Liver (tissue), 9 donors: ENCODE data around the gene TRIM56. TPM values are rescaled to one million over a fixed set of nuclear protein-coding genes. Genes with fewer than 3 reads are reported as not detected.

Experiments used
- DNase-seq: peaks from one replicate; pipeline ENCODE4 v3.0.0-alpha.2; 2017; ENCODE audit warnings: low spot score
- H3K27ac ChIP-seq, 2 donors: one replicate each; pipeline ENCODE4 v1.7.0; 2013; ENCODE audit warnings: inconsistent platforms in 2 of 2, low read length in 2 of 2, control low read depth in 1 of 2, low read depth in 1 of 2, mild to moderate bottlenecking in 1 of 2
- H3K27me3 ChIP-seq, 4 donors: one replicate each; pipeline versions ENCODE4 v1.6.1 to v1.7.0; 2013; ENCODE audit warnings: low read length in 3 of 4, inconsistent platforms in 1 of 4, mild to moderate bottlenecking in 1 of 4, moderate library complexity in 1 of 4; ENCODE audit not compliant: control insufficient read depth in 4 of 4, insufficient read depth in 4 of 4
- H3K36me3 ChIP-seq, 4 donors: one replicate each; pipeline versions ENCODE4 v1.6.1 to v1.7.0; 2013; ENCODE audit warnings: low read length in 3 of 4, mild to moderate bottlenecking in 3 of 4, low read depth in 1 of 4, moderate library complexity in 1 of 4; ENCODE audit not compliant: control insufficient read depth in 4 of 4, insufficient read depth in 3 of 4
- H3K4me1 ChIP-seq, 4 donors: one replicate each; pipeline versions ENCODE4 v1.6.1 to v1.7.0; 2013; ENCODE audit warnings: low read length in 3 of 4, mild to moderate bottlenecking in 3 of 4, moderate library complexity in 1 of 4; ENCODE audit not compliant: control insufficient read depth in 4 of 4, insufficient read depth in 4 of 4
- H3K4me3 ChIP-seq, 3 donors: one replicate each; pipeline versions ENCODE4 v1.6.1 to v1.7.0; 2013; ENCODE audit warnings: low read length in 3 of 3, control low read depth in 1 of 3, low read depth in 1 of 3, mild to moderate bottlenecking in 1 of 3
- H3K9ac ChIP-seq, 2 donors: one replicate each; pipeline ENCODE4 v1.7.0; 2013; ENCODE audit warnings: low read length in 2 of 2, mild to moderate bottlenecking in 2 of 2, moderate library complexity in 2 of 2, control low read depth in 1 of 2, low read depth in 1 of 2
- H3K9me3 ChIP-seq, 4 donors: one replicate each; pipeline versions ENCODE4 v1.6.1 to v1.7.0; 2013; ENCODE audit warnings: low read length in 3 of 4; ENCODE audit not compliant: control insufficient read depth in 4 of 4
- CTCF ChIP-seq: fragments of 150-350 bp; IDR thresholded peaks from 2 replicates; pipeline ENCODE4 v1.5.1; 2017; ENCODE audit warnings: improper control_type of control experiment, low read depth, low read length; ENCODE audit not compliant: missing input control
- EGR1 ChIP-seq, 2 donors: IDR thresholded peaks; 2 replicates each; pipeline ENCODE4 v1.6.1; 2016 to 2018; ENCODE audit warnings: antibody characterized with exemption in 2 of 2, low read depth in 2 of 2
- FOXA1 ChIP-seq: IDR thresholded peaks from 2 replicates; pipeline ENCODE4 v1.6.1; 2016; ENCODE audit warnings: antibody characterized with exemption
- FOXA2 ChIP-seq: IDR thresholded peaks from 2 replicates; pipeline ENCODE4 v1.6.1; 2016; ENCODE audit warnings: antibody characterized with exemption
- GABPA ChIP-seq, 2 donors: IDR thresholded peaks in 1 of 2; conservative IDR thresholded peaks in 1 of 2; 2 replicates each; pipeline ENCODE4 v1.6.1; 2016; ENCODE audit warnings: antibody characterized with exemption in 2 of 2, mild to moderate bottlenecking in 1 of 2, moderate library complexity in 1 of 2
- HNF4A ChIP-seq, 2 donors: conservative IDR thresholded peaks; 2 replicates each; pipeline ENCODE4 v1.6.1; 2016; ENCODE audit warnings: antibody characterized with exemption in 2 of 2, mild to moderate bottlenecking in 2 of 2
- HNF4G ChIP-seq: IDR thresholded peaks from 2 replicates; pipeline ENCODE4 v1.6.1; 2016; ENCODE audit warnings: antibody characterized with exemption
- JUND ChIP-seq, 2 donors: IDR thresholded peaks; 2 replicates each; pipeline ENCODE4 v1.6.1; 2016; ENCODE audit warnings: antibody characterized with exemption in 2 of 2
- MAX ChIP-seq: IDR thresholded peaks from 2 replicates; pipeline ENCODE4 v1.6.1; 2016; ENCODE audit warnings: antibody characterized with exemption
- NR2F2 ChIP-seq: IDR thresholded peaks from 2 replicates; pipeline ENCODE4 v1.6.1; 2016; ENCODE audit warnings: antibody characterized with exemption
- RAD21 ChIP-seq, 2 donors: IDR thresholded peaks; 2 replicates each; pipeline ENCODE4 v1.6.1; 2016; ENCODE audit warnings: antibody characterized with exemption in 2 of 2, mild to moderate bottlenecking in 2 of 2
- REST ChIP-seq: IDR thresholded peaks from 2 replicates; pipeline ENCODE4 v1.6.1; 2016; ENCODE audit warnings: antibody characterized with exemption, mild to moderate bottlenecking
- RXRA ChIP-seq, 2 donors: IDR thresholded peaks; 2 replicates each; pipeline ENCODE4 v1.6.1; 2017 to 2018; ENCODE audit warnings: antibody characterized with exemption in 2 of 2, mild to moderate bottlenecking in 1 of 2
- SP1 ChIP-seq: IDR thresholded peaks from 2 replicates; pipeline ENCODE4 v1.6.1; 2018; ENCODE audit warnings: antibody characterized with exemption, mild to moderate bottlenecking
- TAF1 ChIP-seq: conservative IDR thresholded peaks from 2 replicates; pipeline ENCODE4 v1.6.1; 2016; ENCODE audit warnings: antibody characterized with exemption, mild to moderate bottlenecking
- YY1 ChIP-seq: IDR thresholded peaks from 2 replicates; pipeline ENCODE4 v1.6.1; 2016; ENCODE audit warnings: antibody characterized with exemption, mild to moderate bottlenecking
- ZBTB33 ChIP-seq: IDR thresholded peaks from 2 replicates; pipeline ENCODE4 v1.6.1; 2016; ENCODE audit warnings: antibody characterized with exemption
- WGBS: extraction: QIAGEN DNeasy Blood & Tissue Kit; methylation state at CpG from one replicate; pipeline ENCODE4 v1.1.7; 2013; 5-methylcytosine and 5-hydroxymethylcytosine counted together
- polyA plus RNA-seq, 2 donors: library from polyadenylated mRNA; stranded (reverse) in 1 of 2; unstranded in 1 of 2; fragments of 200-250 nt in 1 of 2; fragments of >200 nt in 1 of 2; fragmentation: Nextera tagmentation in 1 of 2; extraction: Ambion mirVana in 1 of 2; gene quantifications; one replicate each; pipeline versions ENCODE4 v1.2.1 to v1.2.3, GENCODE V29; 2013 to 2015
- total RNA-seq, 2 donors: library from RNA; depleted of rRNA; stranded (reverse); fragments of >200 nt; gene quantifications; one replicate each; pipeline ENCODE4 v1.2.3, GENCODE V29; 2014
- TF ChIP-seq, protein P1 (sequence below): IDR thresholded peaks from 2 replicates; pipeline ENCODE4 v1.6.1; 2016; ENCODE audit warnings: antibody characterized with exemption
- donor health status: healthy.
- donor health status: healthy.
- donor health status: healthy.
- donor health status: healthy.
- donor health status: healthy.

Gene TRIM56
- total and polyA plus RNA-seq, 4 donors: 4.8 to 15.6 (median 7.6) TPM

- H3K27ac ChIP-seq: peak overlapping the region in 1 of 2 donors; percentile 0
- no peaks in the 10 kb centered on the region for H3K9me3 ChIP-seq
- peaks cover 2 to 23% (median 10%) of the 10 kb centered on the region in 4 donors for H3K4me1 ChIP-seq
- WGBS: 35% methylated on average over 16 of the region's 16 CpGs
- no peak for DNase-seq
- no peaks in the 10 kb centered on the region for H3K27me3 ChIP-seq
- TF ChIP-seq GABPA (IDR thresholded peaks at IDR 0.05 in 1 of 2, conservative IDR thresholded peaks at IDR 0.05 in 1 of 2) (no peak), FOXA1 (no peak), JUND (IDR thresholded peaks at IDR 0.05) (no peak), HNF4G (no peak), NR2F2 (no peak), RAD21 (IDR thresholded peaks at IDR 0.05) (no peak), MAX (peak; percentile 15), SP1 (peak; percentile 57), EGR1 (IDR thresholded peaks at IDR 0.05; ENCODE audit: low read depth in 2 of 2) (no peak), RXRA (IDR thresholded peaks at IDR 0.05) (peak; percentile 58 to 70), YY1 (no peak), CTCF (no peak), TAF1 (no peak), ZBTB33 (no peak), REST (no peak), FOXA2 (no peak), HNF4A (conservative IDR thresholded peaks at IDR 0.05) (peak in 1 of 2 donors; percentile 8)
- TF ChIP-seq, protein P1, sequence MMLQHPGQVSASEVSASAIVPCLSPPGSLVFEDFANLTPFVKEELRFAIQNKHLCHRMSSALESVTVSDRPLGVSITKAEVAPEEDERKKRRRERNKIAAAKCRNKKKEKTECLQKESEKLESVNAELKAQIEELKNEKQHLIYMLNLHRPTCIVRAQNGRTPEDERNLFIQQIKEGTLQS: no peak
- H3K9ac ChIP-seq: no peak overlapping the region
- H3K4me3 ChIP-seq: no peak overlapping the region
- no peaks in the 10 kb centered on the region for H3K36me3 ChIP-seq
Measured at GRCh38 chr7:101108330-101108857, 23.1 kb downstream of the TRIM56 start.
